BJ (cell line): ENCODE data around the gene ITPRIPL2. TPM values are rescaled to one million over a fixed set of nuclear protein-coding genes. Genes with fewer than 3 reads are reported as not detected.

Experiments used
- CTCF ChIA-PET: fragments of 350-600 bp; formaldehyde crosslinking; extraction: SDS; loops from one replicate; lab custom pipeline; 2021; ENCODE audit warnings: antibody characterized with exemption, inconsistent platforms; lab: Yijun Ruan, JAX
- POLR2A ChIA-PET: fragments of 300-600 bp; sonication (Branson Sonifier 250); formaldehyde crosslinking; extraction: SDS; loops from one replicate; lab custom pipeline; 2021; ENCODE audit warnings: antibody characterized with exemption; lab: Charles Lee
- DNase-seq: peaks from one replicate; pipeline ENCODE4 v3.0.0-alpha.2; 2011; ENCODE audit warnings: low read depth
- H3K27me3 ChIP-seq: 2 replicates; pipeline ENCODE4 v1.6.0; 2011; ENCODE audit warnings: low read length; ENCODE audit not compliant: control insufficient read depth, insufficient read depth
- H3K36me3 ChIP-seq: 2 replicates; pipeline ENCODE4 v1.5.1; 2011; ENCODE audit warnings: low read length; ENCODE audit not compliant: control insufficient read depth, insufficient read depth
- H3K4me3 ChIP-seq: 2 replicates; pipeline ENCODE4 v1.5.1; 2011; ENCODE audit warnings: low read depth, mild to moderate bottlenecking, control low read depth, low read length
- polyA plus RNA-seq: library from polyadenylated mRNA; depleted of rRNA; stranded (reverse); fragments of >200 nt; gene quantifications from 2 replicates; pipeline ENCODE4 v1.2.3, GENCODE V29; 2011
- TF ChIP-seq, protein P1 (sequence below): IDR thresholded peaks from 2 replicates; pipeline ENCODE4 v1.5.1; 2011; ENCODE audit warnings: low read depth, mild to moderate bottlenecking, control low read depth, inconsistent platforms, low read length, moderate library complexity; ENCODE audit not compliant: insufficient read depth

The ITPRIPL2 gene
- polyA plus RNA-seq, 1 experiment, result 14.9 TPM

DNA sequence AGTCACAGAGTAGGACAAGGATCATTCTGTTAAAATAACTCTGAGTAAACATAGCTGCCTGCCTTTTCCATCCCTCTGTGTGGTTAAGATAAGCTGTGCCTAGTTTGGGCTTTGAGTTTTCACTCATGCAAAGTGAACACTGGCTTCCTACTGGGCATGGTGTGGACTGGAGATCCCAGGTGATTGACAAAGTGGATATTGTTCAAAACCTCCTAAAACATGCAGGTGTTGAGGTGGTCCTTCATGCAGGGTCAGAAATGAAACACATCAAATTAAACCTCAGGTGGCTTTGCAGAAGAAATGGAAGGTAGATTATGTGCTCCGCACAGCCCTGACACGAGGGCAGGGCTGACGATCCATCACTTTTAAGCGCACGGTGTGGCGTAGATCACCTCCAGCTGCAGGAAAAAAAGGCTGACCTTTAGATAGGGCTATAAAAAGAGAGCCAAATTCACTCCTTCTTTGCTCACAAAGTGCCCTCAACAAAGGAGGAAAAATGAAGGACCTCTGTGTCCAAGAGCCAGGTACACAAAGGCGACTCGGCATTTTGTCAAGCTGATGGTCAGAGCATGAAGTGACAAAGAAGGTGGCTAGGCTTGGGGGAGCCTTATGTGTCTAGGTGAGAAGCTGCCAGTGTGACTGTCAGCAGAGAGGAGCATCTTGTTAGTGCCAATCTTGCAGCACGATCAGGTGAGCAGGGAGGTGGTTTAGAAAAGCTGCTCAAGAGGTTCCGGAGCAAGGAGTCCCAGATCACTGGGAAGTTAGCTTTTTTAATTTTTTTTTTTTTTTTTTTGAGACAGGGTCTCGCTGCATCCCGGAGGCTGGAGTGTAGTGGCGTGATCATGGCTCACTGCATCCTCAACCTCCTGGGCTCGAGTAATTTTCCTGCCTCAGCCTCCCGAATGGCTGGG, 19.9 kb upstream of the ITPRIPL2 start:
- TF ChIP-seq, protein P1, sequence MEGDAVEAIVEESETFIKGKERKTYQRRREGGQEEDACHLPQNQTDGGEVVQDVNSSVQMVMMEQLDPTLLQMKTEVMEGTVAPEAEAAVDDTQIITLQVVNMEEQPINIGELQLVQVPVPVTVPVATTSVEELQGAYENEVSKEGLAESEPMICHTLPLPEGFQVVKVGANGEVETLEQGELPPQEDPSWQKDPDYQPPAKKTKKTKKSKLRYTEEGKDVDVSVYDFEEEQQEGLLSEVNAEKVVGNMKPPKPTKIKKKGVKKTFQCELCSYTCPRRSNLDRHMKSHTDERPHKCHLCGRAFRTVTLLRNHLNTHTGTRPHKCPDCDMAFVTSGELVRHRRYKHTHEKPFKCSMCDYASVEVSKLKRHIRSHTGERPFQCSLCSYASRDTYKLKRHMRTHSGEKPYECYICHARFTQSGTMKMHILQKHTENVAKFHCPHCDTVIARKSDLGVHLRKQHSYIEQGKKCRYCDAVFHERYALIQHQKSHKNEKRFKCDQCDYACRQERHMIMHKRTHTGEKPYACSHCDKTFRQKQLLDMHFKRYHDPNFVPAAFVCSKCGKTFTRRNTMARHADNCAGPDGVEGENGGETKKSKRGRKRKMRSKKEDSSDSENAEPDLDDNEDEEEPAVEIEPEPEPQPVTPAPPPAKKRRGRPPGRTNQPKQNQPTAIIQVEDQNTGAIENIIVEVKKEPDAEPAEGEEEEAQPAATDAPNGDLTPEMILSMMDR, result no peak
- CTCF ChIA-PET, result interaction anchor here (0.9 to 1.6 kb wide), 7 partner anchors 9 to 282 kb away, joined by 3 to 6 read pairs (median 3); no protein-coding TSS in a partner anchor
- no peaks in the 10 kb centered on the region for H3K36me3 ChIP-seq
- POLR2A ChIA-PET, result no interaction called here
- no peak for DNase-seq
- no peak overlapping the region for H3K4me3 ChIP-seq
- H3K27me3 ChIP-seq, result no peaks in the 10 kb centered on the region

DNA sequence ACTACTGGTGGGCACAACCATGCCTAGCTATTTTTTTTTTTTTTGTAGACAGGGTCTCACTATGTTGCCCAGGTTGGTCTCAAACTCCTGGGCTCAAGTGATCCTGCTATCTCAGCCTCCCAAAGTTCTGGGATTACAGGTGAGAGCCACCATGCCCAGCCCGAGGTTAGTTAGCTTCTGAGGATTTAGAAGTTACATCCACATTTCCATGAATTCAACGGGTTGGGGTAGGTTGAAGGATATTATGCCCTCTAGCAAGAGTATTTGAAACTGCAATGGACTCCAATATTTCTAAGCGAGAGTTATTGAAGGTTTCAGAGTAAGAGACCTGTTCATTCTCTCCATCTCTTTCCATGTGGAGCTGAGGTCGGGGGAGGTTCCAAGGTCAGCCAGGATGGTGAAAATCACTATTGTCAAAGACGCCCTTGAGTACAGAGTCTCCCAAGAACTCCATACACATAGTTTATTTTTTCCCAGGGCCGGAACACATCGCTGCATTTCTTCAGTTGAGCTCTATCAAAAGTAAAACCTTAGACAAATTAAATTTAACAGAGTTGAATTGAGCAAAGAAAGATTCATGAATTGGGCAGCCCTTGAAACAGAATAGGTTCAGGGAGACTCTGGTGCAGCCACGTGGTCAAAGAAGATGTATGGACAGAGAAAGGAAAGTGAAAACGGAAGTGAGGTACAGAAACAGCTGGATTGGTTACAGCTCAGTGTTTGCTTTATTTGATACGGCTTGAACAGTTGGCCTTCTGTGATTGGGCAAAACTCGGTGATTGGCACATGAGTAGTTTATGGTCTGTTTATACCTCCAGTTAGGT, 19.0 kb upstream of the ITPRIPL2 start:
- ChIA-PET POLR2A (interaction anchor here (0.8 kb wide), 1 partner anchor 24 kb away, joined by 24 read pairs; no protein-coding TSS in a partner anchor), CTCF (interaction anchor here (0.9 to 1.6 kb wide), 8 partner anchors 8 to 85 kb away, joined by 3 to 6 read pairs (median 4); no protein-coding TSS in a partner anchor)
- no peaks in the 10 kb centered on the region for H3K27me3 ChIP-seq
- no peaks in the 10 kb centered on the region for H3K36me3 ChIP-seq
- TF ChIP-seq, protein P1, result no peak
- no peak for DNase-seq
- no peak overlapping the region for H3K4me3 ChIP-seq

DNA sequence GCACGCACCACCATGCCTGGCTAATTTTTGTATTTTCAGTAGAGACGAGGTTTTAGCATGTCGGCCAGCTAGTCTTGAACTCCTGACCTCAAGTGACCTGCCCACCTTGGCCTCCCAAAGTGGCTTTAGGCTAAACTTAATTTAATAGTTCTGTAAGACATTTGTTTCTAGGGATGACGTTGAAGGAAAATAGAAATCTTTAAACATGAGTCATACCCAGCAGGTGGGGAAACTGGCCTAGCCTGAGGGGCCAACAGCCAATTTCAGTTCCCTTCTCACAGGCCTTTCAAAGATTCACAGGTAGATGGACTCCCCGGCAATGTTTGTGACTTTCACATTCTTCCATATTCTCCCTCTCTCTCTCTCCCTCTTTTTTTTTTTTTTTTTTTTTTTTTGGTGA, 18.1 kb upstream of the ITPRIPL2 start:
- TF ChIP-seq, protein P1, result no peak
- no peaks in the 10 kb centered on the region for H3K36me3 ChIP-seq
- ChIA-PET CTCF (interaction anchor here (0.9 to 1.6 kb wide), 6 partner anchors 9 to 84 kb away, joined by 3 to 5 read pairs (median 4); no protein-coding TSS in a partner anchor), POLR2A (interaction anchor here (0.8 kb wide), 1 partner anchor 23 kb away, joined by 24 read pairs; no protein-coding TSS in a partner anchor)
- H3K4me3 ChIP-seq, result no peak overlapping the region
- no peaks in the 10 kb centered on the region for H3K27me3 ChIP-seq
- DNase-seq, result no peak

GRCh38 chr16:19098173-19098572, 15.6 kb upstream of the ITPRIPL2 start:
- Histone ChIP-seq H3K27me3 (no peaks in the 10 kb centered on the region), H3K36me3 (no peaks in the 10 kb centered on the region), H3K4me3 (no peak overlapping the region)
- DNase-seq, result no peak
- TF ChIP-seq, protein P1, result no peak
- POLR2A ChIA-PET, result no interaction called here
- CTCF ChIA-PET, result no interaction called here
